Effector CD8-positive, alpha-beta T cell (primary cell): Measurements from ENCODE around the gene CCS.
"Not testable (repeated sequence)": the region's sequence is repeated elsewhere in the genome, so short reads cannot be mapped to it uniquely, and the experiment has no call there.

Experiments used
- DNase-seq: peaks from one replicate; lab custom pipeline; 2025; lab: John Stamatoyannopoulos, UW

CCS gene

GRCh38 chr11:66591175-66591574 lies 1.8 kb upstream of the CCS start:
- no peak for DNase-seq

GRCh38 chr11:66593303-66593635 lies 284 bp downstream of the CCS start:
- DNase-seq, result no peak

- DNase-seq, result no peak
Measured at GRCh38 chr11:66593650-66594049, 665 bp downstream of the CCS start.

GRCh38 chr11:66595245-66595904 lies 2.4 kb downstream of the CCS start:
- DNase-seq, result no peak

- DNase-seq, result no peak
Measured at GRCh38 chr11:66598993-66599392, 6.0 kb downstream of the CCS start.

GRCh38 chr11:66600219-66600618 lies 7.2 kb downstream of the CCS start:
- no peak for DNase-seq

GRCh38 chr11:66600631-66601233 lies 7.7 kb downstream of the CCS start:
- no peak for DNase-seq

- no peak for DNase-seq
Measured at GRCh38 chr11:66603072-66603471, 10.1 kb downstream of the CCS start.

GRCh38 chr11:66604155-66604554 lies 11.2 kb downstream of the CCS start:
- no peak for DNase-seq

- not testable (repeated sequence) for DNase-seq
Measured at GRCh38 chr11:66606608-66607007, 13.6 kb downstream of the CCS start.

- no peak for DNase-seq
Measured at GRCh38 chr11:66607126-66607834, 14.3 kb downstream of the CCS start.

- DNase-seq, result no peak
Measured at GRCh38 chr11:66609721-66610617, 17.0 kb downstream of the CCS start.

- DNase-seq, result no peak
Measured at GRCh38 chr11:66612458-66612857, 19.5 kb downstream of the CCS start.

GRCh38 chr11:66614073-66614472 lies 21.1 kb downstream of the CCS start:
- no peak for DNase-seq

GRCh38 chr11:66616379-66617154 lies 23.6 kb downstream of the CCS start, which contains the start of gene RBM14:
RBM14 (plus strand) TSS chr11:66616630; CDS start chr11:66616721, 91 bp downstream.
- DNase-seq, result peak; percentile 97

- DNase-seq, result no peak
Measured at GRCh38 chr11:66617155-66617834, 24.3 kb downstream of the CCS start.

GRCh38 chr11:66619080-66619554 lies 26.1 kb downstream of the CCS start:
- DNase-seq, result no peak

GRCh38 chr11:66624450-66624849 lies 31.5 kb downstream of the CCS start:
- no peak for DNase-seq

GRCh38 chr11:66625041-66625751 lies 32.2 kb downstream of the CCS start:
- DNase-seq, result no peak

GRCh38 chr11:66625752-66626149 lies 32.8 kb downstream of the CCS start:
- DNase-seq, result no peak
